HG03108 (cell line): Measurements from ENCODE around the gene PILRB.

ENCODE experiments used
- ATAC-seq: cut with Tn5 transposase; IDR thresholded peaks from one replicate; pipeline ENCODE4 v1.9.1; 2021; ENCODE audit warnings: moderate library complexity; ENCODE audit not compliant: unreplicated experiment

PILRB gene

DNA sequence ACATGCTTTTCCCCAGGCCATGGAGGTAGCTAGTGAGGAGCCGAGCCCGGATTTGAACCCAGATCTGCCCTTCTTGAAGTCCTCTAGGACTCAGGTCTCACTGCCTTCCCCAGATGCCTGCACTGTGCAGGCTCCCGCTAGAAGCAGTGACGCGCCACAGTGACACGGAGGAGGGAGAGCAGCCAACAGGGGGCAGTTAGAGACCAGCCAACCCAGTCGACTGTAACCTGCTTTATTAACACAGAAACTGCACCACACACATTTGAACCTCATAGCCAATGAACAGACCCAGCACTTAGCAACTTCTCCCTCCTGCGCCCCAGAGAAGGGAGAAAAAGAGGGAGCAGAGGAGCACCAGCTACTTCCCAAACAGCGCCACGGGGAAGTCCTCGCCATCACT lies 42.7 kb downstream of the PILRB start:
- no peak for ATAC-seq

DNA sequence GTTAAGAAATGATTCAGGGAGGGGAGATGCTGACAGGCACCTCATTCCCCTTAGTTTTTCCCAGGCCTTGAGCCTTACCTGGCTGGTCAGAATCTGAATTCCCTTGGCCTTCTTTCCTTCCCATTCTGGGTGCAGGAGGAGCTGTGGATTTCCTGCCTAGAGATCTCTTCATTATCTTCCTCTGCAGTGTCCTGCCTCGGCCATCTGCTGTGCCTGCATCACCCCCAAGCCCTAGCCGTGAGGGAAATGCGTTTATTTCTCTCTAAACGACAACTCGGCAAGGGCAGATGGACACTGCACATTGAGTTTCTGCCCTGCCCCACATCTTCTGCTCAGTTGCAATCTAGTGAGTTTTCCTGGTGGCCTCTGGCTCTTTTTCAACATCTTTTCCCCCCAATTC lies 43.9 kb downstream of the PILRB start:
- no peak for ATAC-seq

DNA sequence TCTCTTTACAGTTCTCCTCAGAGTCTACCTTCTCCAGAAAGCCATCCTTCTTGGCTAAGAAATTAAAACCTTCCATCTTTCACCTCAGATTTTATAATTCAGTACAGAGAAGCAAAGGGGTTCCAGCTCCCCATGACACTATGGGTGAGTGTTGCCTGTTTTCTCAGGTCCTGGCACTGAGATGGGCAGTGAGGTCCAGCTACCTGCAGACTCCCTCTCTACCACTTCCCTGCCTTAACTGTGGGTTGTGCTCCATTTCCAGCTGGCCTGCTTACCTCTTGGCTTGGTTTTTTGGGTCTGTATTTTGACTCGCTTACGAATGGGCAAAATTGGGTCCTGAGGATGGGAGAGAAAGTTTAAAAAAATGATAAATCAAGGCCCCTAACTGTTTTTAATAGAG lies 44.3 kb downstream of the PILRB start:
- no peak for ATAC-seq

DNA sequence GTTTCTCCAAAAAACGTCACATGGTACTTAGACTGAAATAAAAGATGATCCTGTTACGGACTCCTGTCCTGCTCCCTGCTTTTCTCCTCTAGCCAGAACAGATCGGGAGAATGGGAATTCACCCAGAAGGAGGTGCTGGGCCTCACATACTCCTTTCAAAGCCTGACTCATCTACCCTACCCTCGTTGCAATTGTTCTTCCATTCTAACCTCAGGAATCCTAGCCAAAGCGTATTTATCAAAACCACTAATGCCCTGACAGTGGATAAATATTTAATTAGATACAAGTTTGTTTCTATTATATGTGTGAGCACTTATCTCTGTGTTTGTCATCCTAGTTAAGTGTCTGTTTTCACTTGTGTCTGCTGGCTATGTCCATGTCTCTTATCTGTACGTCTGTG lies 48.9 kb downstream of the PILRB start:
- no peak for ATAC-seq

DNA sequence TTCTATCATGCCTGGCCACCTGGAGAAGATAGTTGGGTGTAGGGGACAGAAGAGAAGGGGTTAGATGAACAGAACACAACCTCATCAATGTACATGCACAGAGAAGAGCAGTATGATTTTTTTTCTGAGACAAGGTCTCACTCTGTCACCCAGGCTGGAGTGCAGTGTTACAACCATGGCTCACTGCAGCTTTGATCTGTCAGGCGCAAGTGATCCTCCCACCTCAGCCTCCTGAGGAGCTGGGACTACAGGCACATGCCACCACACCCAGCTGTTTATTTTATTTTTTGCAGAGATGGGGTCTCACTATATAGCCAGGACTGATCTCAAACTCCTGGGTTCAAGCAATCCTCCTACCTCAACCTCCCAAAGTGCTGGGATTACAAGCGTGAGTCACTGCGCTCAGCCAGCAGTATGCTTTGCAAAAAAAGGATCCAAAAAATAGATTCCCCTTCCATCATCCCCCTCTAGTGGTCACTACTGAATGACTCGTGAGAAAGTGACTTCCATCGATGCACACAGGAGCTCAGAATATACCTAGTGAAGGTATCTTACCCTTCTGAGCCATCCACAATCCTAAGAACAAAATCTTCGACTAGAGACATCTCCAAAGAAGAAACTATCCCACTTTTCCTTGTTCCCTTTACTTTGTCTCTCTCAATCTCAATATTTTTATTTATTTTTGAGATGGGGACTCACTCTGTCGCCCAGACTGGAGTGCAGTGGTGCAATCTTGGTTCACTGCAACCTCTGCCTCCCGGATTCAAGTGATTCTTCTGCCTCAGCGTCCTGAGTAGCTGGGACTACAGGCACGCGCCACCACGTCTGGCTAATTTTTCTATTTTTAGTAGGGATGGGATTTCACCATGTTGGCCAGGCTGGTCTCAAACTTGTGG lies 49.6 kb downstream of the PILRB start:
- peak; percentile 51 for ATAC-seq

DNA sequence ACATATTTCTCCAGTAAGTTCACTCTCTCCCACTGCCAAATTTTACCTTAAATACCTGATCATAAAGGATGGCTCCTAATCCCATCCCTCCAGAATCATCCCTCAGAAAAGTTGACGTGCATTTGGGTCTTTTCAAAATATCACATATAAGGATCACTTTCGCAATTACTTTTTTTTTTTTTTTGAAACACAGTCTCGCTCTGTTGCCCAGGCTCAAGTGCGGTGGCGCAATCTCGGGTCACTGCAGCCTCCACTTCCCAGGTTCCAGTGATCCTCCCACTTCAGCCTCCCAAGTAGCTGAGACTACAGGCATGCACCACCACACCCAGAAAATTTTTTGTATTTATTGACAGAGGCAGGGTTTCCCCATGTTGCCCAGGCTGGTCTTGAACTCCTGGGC lies 53.2 kb downstream of the PILRB start:
- no peak for ATAC-seq

DNA sequence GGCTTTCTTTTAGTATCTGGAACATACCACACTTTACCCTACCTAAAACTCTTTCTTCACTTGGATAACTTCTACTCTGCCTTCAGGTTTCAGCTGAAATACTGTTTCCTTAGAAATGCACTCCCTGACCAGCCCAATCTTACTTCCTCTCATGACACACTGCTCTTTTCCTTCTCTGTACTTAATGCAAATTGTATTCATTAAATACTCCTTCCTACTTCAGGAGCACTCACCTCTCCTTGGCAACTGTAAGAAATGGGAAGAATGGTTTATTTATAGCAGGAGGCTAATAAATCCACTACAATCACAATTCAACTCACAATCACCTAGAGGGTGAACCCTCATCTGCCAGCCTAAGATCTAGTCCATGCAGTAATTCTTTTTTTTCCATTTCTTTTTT lies 55.4 kb downstream of the PILRB start:
- ATAC-seq = no peak

DNA sequence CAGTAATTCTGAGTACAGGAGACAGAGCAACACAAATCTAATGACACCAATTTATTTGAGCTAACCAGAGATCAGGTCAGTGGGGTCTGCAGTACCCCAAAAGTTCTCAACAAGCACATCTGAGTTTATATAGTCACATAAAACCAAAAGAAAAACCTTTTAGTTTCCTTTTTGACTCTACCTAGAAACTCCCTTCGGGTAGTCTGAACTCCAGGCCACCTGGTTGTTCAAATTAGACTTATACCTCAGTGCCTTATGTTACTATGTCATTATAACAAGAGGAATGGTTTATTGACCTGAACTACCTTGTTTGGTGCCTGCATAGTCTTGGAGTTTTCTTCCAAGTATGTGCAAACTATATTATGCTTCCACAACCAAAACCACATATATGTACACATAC lies 56.0 kb downstream of the PILRB start:
- no peak for ATAC-seq

DNA sequence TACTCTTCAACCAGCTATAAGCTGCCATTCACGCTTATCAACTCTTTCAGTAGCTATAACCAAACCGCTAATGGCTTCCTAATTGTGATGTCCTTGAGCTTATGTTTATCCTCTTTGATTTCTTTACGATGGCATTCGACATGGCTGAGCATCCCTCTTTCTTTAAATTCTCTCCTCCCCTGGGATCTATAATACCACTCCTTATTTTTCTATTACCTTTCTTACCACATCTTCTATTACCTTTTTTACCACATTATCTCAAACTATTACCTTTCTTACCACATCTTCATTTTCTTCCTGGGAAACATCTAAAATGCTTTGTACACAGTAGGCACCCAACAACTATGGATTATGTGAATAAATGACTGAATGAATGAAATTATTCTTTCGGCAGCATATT lies 57.5 kb downstream of the PILRB start:
- ATAC-seq = no peak
